Brain microvascular endothelial cell (primary cell): Measurements from ENCODE around the gene ELAVL4.

Experiments
- DNase-seq: peaks from one replicate; pipeline ENCODE4 v3.0.0-alpha.2; 2020
- H3K27ac ChIP-seq: fragments of 250-450 bp; sonication (Bioruptor Pico); 2 replicates; pipeline ENCODE4 v1.5.1; 2020; ENCODE audit warnings: mild to moderate bottlenecking, moderate library complexity
- H3K27me3 ChIP-seq: fragments of 250-450 bp; sonication (Bioruptor Pico); replicated peaks from 2 replicates; pipeline ENCODE4 v1.5.1; 2020; ENCODE audit warnings: mild to moderate bottlenecking
- H3K36me3 ChIP-seq: fragments of 250-450 bp; sonication (Bioruptor Pico); replicated peaks from 2 replicates; pipeline ENCODE4 v1.5.1; 2020; ENCODE audit warnings: mild to moderate bottlenecking
- H3K4me3 ChIP-seq: 2 replicates; pipeline ENCODE4 v1.5.1; 2011; ENCODE audit warnings: low read depth, mild to moderate bottlenecking, control low read depth, low read length, moderate library complexity
- CTCF ChIP-seq: IDR thresholded peaks from 2 replicates; pipeline ENCODE4 v1.5.1; 2011; ENCODE audit warnings: low read depth, mild to moderate bottlenecking, moderate library complexity, low read length, control low read depth, inconsistent platforms; ENCODE audit errors: missing control alignments
- in situ Hi-C: cut with HindIII; loops from 2 replicates; pipeline ENCODE4 v1.10.0; 2017; ENCODE audit warnings: low sequenced_read_pairs, low pct_ligation_motif_present

Gene ELAVL4

GRCh38 chr1:50084389-50084788, 24.3 kb upstream of the ELAVL4 start:
- H3K4me3 ChIP-seq, result no peak overlapping the region
- no peak overlapping the region for H3K27ac ChIP-seq
- no peak for TF ChIP-seq CTCF
- H3K27me3 ChIP-seq, result no peaks in the 10 kb centered on the region
- in situ Hi-C loops, result no loop called here
- H3K36me3 ChIP-seq, result no peaks in the 10 kb centered on the region
- no peak for DNase-seq

GRCh38 chr1:50091068-50091467, 17.7 kb upstream of the ELAVL4 start:
- DNase-seq, result no peak
- TF ChIP-seq CTCF, result no peak
- Histone ChIP-seq H3K4me3 (no peak overlapping the region), H3K27ac (no peak overlapping the region), H3K36me3 (no peaks in the 10 kb centered on the region), H3K27me3 (no peaks in the 10 kb centered on the region)
- in situ Hi-C loops, result no loop called here

- no peak for DNase-seq
- in situ Hi-C loops, result no loop called here
- no peak overlapping the region for H3K27ac ChIP-seq
- H3K4me3 ChIP-seq, result no peak overlapping the region
- TF ChIP-seq CTCF, result no peak
- H3K27me3 ChIP-seq, result no peaks in the 10 kb centered on the region
- H3K36me3 ChIP-seq, result no peaks in the 10 kb centered on the region
These were observed 13.0 kb upstream of the ELAVL4 start for GRCh38 chr1:50095716-50096115.

GRCh38 chr1:50097021-50097679, 11.6 kb upstream of the ELAVL4 start:
- no peaks in the 10 kb centered on the region for H3K27me3 ChIP-seq
- H3K4me3 ChIP-seq, result no peak overlapping the region
- DNase-seq, result no peak
- in situ Hi-C loops, result no loop called here
- no peak for TF ChIP-seq CTCF
- H3K27ac ChIP-seq, result no peak overlapping the region
- H3K36me3 ChIP-seq, result no peaks in the 10 kb centered on the region

- DNase-seq, result no peak
- Histone ChIP-seq H3K27ac (no peak overlapping the region), H3K27me3 (no peaks in the 10 kb centered on the region), H3K36me3 (no peaks in the 10 kb centered on the region), H3K4me3 (no peak overlapping the region)
- in situ Hi-C loops, result no loop called here
- TF ChIP-seq CTCF, result no peak
These were observed 10.9 kb upstream of the ELAVL4 start for GRCh38 chr1:50097791-50098190.

- H3K27me3 ChIP-seq, result no peaks in the 10 kb centered on the region
- H3K27ac ChIP-seq, result no peak overlapping the region
- no peak for TF ChIP-seq CTCF
- in situ Hi-C loops, result no loop called here
- no peak for DNase-seq
- H3K36me3 ChIP-seq, result no peaks in the 10 kb centered on the region
- no peak overlapping the region for H3K4me3 ChIP-seq
These were observed 10.1 kb upstream of the ELAVL4 start for GRCh38 chr1:50098591-50099021.
